PFSK-1 (cell line): Measurements from ENCODE around the gene POU2F1.

Source experiments
- FOXP2 ChIP-seq: optimal IDR thresholded peaks from 2 replicates; pipeline ENCODE3; 2011; ENCODE audit warnings: borderline replicate concordance, control low read depth, inconsistent platforms; ENCODE audit not compliant: insufficient read depth; ENCODE audit errors: extremely low read length, extremely low read depth
- POLR2AphosphoS5 ChIP-seq: IDR thresholded peaks from 2 replicates; pipeline ENCODE4 v1.6.1; 2012; ENCODE audit warnings: low read depth, mild to moderate bottlenecking, control low read depth, low read length, moderate library complexity
- SIN3A ChIP-seq: IDR thresholded peaks from 2 replicates; pipeline ENCODE4 v1.6.1; 2012; ENCODE audit warnings: mild to moderate bottlenecking, low read length, moderate library complexity, borderline replicate concordance; ENCODE audit not compliant: insufficient read depth
- TAF1 ChIP-seq: IDR thresholded peaks from 2 replicates; pipeline ENCODE4 v1.6.1; 2012; ENCODE audit warnings: low read length, control low read depth, borderline replicate concordance; ENCODE audit not compliant: insufficient read depth
- TF ChIP-seq, protein P1 (sequence below), 2 experiments: IDR thresholded peaks; 2 replicates each; pipeline versions ENCODE4 v1.6.1 to v1.8.0; 2011 to 2012; ENCODE audit warnings: low read depth in 2 of 2, low read length in 2 of 2, control low read depth in 1 of 2, inconsistent platforms in 1 of 2, mild to moderate bottlenecking in 1 of 2, moderate library complexity in 1 of 2; ENCODE audit not compliant: insufficient read depth in 1 of 2

Gene POU2F1

DNA sequence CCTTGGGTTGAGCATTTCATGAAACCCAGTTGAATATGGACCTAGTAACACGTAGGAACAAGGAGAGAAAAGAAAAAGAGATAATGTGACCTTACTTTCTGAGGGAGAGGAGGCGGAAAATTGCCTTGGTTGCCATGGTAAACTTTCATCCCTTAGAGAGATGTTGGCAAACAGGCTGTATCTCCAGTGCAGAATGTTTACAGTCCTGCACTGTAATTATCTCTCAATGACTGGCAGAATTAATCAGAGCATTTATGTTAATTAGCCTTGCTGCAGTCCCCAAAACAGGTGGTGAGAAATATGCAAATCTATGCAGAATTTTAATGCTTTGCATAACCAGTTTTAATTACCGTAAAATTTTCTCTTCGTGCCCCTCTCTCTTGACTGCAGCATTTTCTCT is 150.3 kb downstream of the POU2F1 start:
- TF ChIP-seq, protein P1, sequence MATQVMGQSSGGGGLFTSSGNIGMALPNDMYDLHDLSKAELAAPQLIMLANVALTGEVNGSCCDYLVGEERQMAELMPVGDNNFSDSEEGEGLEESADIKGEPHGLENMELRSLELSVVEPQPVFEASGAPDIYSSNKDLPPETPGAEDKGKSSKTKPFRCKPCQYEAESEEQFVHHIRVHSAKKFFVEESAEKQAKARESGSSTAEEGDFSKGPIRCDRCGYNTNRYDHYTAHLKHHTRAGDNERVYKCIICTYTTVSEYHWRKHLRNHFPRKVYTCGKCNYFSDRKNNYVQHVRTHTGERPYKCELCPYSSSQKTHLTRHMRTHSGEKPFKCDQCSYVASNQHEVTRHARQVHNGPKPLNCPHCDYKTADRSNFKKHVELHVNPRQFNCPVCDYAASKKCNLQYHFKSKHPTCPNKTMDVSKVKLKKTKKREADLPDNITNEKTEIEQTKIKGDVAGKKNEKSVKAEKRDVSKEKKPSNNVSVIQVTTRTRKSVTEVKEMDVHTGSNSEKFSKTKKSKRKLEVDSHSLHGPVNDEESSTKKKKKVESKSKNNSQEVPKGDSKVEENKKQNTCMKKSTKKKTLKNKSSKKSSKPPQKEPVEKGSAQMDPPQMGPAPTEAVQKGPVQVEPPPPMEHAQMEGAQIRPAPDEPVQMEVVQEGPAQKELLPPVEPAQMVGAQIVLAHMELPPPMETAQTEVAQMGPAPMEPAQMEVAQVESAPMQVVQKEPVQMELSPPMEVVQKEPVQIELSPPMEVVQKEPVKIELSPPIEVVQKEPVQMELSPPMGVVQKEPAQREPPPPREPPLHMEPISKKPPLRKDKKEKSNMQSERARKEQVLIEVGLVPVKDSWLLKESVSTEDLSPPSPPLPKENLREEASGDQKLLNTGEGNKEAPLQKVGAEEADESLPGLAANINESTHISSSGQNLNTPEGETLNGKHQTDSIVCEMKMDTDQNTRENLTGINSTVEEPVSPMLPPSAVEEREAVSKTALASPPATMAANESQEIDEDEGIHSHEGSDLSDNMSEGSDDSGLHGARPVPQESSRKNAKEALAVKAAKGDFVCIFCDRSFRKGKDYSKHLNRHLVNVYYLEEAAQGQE (IDR thresholded peaks at IDR 0.05; ENCODE audit: insufficient read depth in 1 of 2, low read depth in 2 of 2, low read length in 2 of 2): no peak
- no peak for TF ChIP-seq POLR2AphosphoS5

DNA sequence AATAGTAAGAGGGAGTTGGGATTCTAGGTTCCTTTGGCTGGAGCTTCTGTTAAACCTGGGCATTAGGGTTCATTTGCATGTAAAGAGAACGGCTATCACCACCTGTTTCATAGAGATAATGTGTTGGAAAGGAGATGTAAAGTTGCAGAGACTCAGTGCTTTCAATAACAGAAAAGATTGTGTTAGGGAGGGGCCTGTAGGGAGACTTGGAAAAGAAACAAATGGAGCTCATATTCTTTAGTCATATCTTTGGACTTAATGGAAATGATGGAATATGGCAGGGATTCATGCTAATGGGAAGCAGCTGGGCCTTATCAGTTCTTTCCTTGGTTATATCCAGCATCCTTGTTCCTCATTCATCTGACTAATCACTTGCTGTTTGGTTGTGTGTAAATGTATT is 152.7 kb downstream of the POU2F1 start:
- TF ChIP-seq TAF1 (no peak), POLR2AphosphoS5 (no peak), SIN3A (no peak), FOXP2 (no peak)
- TF ChIP-seq, protein P1 (IDR thresholded peaks at IDR 0.05; ENCODE audit: insufficient read depth in 1 of 2, low read depth in 2 of 2, low read length in 2 of 2): no peak

DNA sequence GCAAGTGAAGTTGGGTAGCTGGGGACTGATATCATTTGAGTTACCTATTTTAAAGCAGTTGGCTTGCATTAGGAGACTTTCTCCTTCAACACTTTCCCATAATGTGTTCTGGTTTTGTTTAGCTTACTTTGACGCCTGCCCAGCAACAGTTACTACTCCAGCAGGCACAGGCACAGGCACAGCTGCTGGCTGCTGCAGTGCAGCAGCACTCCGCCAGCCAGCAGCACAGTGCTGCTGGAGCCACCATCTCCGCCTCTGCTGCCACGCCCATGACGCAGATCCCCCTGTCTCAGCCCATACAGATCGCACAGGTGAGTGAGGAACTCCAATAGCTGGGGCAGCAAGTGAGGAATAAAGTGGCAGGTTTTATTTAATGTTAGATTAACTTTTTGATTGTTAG is 153.3 kb downstream of the POU2F1 start:
- TF ChIP-seq SIN3A: no peak
- no peak for TF ChIP-seq POLR2AphosphoS5
- TF ChIP-seq TAF1: no peak
- no peak for TF ChIP-seq FOXP2
- TF ChIP-seq, protein P1 (IDR thresholded peaks at IDR 0.05; ENCODE audit: insufficient read depth in 1 of 2, low read depth in 2 of 2, low read length in 2 of 2): no peak

DNA sequence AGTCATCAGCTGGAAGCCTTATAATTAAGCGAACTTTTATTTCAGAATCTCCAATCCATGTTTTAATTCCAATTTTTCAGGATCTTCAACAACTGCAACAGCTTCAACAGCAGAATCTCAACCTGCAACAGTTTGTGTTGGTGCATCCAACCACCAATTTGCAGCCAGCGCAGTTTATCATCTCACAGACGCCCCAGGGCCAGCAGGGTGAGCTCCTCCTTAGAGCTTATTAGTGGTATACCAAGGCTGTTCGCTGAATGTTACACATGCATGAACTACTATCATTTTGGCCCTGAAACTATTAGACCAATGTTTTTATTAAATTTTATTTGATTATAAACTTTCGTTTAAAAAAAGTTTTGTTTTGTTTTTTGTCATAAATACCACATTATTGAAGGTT is 155.3 kb downstream of the POU2F1 start:
- TF ChIP-seq SIN3A (no peak), FOXP2 (no peak), POLR2AphosphoS5 (no peak), TAF1 (no peak)
- TF ChIP-seq, protein P1 (IDR thresholded peaks at IDR 0.05; ENCODE audit: insufficient read depth in 1 of 2, low read depth in 2 of 2, low read length in 2 of 2): no peak

DNA sequence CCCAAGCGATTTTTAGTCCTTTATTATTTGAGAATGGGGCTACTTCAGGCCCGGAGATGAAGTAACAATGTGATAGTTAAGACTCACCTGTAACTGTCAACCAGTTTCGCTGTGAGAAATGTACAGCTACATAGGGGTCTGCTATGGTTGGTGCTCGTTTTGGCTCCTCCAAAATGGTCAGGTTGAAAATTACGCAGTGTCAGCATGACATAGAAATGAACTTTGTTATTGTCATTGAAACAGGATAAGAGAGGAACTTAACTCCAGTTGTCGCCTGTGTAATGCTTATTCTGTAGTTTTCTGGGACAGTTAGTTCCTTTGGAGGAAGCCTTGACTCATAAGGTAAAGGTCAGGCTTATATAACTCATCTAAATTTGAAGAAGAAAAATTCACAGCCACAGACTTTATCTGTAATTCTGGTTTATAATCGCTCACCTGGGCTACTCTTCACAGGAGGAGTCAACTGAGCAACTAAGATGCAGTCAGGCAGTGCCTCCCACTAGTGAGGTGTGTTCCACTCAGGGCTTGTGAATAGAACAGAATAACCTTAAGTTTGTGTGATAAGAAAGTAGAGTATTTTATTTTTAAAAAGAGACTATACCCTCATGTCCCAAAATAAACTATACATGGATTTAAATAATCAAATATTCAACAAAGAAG is 166.7 kb downstream of the POU2F1 start:
- TF ChIP-seq SIN3A: no peak
- TF ChIP-seq, protein P1 (IDR thresholded peaks at IDR 0.05; ENCODE audit: insufficient read depth in 1 of 2, low read depth in 2 of 2, low read length in 2 of 2): no peak
- no peak for TF ChIP-seq FOXP2
- TF ChIP-seq TAF1: no peak
- TF ChIP-seq POLR2AphosphoS5: no peak
